HG03575 (cell line): ENCODE results near the gene MYO5A.

Source experiments
- ATAC-seq: cut with Tn5 transposase; IDR thresholded peaks from one replicate; pipeline ENCODE4 v1.9.1; 2021; ENCODE audit not compliant: unreplicated experiment, insufficient number of reproducible peaks, low FRiP score; ENCODE audit errors: extremely low read depth

MYO5A gene

GRCh38 chr15:52394118-52394517, 134.6 kb downstream of the MYO5A start:
- ATAC-seq = no peak

DNA sequence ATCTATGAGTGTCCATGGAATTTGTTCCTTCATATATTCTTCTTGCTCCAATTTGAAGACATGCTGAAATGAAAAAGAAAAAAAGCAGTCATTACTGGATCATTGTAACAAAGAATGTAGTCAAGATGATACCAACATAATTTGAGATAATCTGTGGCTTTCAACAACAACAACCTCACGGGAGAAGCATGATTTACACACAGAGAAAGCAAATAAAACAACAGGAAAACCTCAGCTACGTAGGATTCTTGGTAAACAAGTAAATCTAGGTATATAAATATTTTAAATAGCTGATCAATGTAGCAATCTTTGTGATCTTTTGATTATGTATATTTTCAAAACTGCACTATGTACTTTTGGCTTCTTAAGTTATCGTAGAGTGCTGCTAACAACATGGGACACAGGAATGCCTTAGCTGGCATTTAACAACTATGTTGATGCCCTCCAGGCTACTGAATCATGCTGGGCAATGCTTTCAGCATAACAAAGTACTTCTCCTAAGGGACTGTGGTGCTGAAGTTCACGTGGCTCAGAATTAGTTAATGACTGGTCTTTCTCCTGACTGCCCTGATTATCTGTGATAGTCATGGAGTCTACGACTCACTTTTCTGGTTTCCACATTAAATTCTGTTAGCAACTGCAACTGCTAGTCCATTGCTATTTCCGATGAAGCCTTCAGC, 136.5 kb downstream of the MYO5A start:
- ATAC-seq = no peak

GRCh38 chr15:52391069-52391468, 137.6 kb downstream of the MYO5A start:
- ATAC-seq = no peak

GRCh38 chr15:52385670-52386069, 143.0 kb downstream of the MYO5A start:
- no peak for ATAC-seq

GRCh38 chr15:52383100-52383588, 145.5 kb downstream of the MYO5A start:
- ATAC-seq = peak; percentile 26

GRCh38 chr15:52382647-52383046, 146.0 kb downstream of the MYO5A start:
- ATAC-seq = peak; percentile 2

DNA sequence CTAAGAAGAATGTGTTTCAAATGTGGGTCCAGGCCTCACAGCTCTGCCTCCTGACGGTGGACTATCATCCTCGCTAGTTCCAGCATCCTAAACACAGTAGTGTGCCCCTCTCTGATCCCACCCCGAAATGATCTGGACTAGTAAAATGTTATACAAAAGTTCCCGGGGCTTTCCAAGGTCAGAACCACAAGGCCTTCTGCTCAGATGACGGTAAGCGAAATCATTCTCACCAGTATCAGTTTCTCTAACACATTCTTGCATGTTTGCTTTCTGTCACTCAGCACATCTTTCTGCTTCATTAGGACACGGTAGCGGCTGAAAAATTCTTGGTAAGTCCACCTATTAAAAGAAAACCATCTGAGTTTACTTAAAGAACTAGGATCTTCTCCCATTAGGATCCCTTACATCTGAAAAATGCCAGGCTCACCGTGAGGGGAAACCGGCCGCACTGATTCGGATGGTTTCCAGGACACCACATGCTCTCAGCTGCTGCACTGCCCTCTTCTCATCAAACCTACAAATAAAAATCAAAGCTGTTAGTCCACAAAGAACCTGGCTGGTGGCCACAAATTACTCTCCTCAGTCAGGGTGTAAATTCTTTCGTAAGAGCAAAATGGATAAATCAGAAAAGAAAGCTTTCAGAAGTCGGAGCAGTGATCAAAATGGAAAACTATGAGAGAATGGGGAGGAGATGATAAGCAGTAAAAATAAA, 149.1 kb downstream of the MYO5A start:
- peak; percentile 52 for ATAC-seq

DNA sequence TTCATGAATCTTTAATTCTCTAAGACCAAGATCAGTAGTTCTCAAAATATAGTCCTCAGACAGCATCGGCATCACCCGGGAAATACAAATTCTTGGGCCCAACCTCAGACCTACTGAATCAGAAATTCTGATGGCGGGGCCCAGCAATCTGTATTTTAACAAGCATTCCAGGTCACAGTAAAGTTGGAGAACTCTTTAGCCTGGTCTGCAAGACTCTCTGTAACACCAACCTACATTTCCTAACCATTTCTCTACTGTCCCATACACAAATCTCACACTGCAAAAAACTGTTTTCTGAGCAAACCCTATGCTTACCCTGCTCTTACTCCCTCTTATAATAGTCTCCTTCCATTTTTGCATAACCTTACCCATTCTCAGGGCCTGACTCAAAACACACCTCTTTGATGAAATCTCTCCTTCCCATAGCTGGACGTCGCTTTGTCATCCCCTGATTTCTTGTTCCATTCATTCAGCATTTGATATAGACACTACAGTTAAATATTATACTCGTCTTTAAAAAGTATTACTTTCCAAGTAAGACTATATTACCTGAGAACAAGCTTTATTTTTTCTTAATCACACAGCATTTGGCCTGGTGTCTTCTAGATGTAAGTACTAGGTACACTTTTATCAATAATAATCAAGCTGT, 149.8 kb downstream of the MYO5A start:
- ATAC-seq = no peak

GRCh38 chr15:52370010-52370409, 158.7 kb downstream of the MYO5A start:
- ATAC-seq = peak; percentile 73

- ATAC-seq = no peak
Observed at GRCh38 chr15:52369455-52369854, 159.2 kb downstream of the MYO5A start.

DNA sequence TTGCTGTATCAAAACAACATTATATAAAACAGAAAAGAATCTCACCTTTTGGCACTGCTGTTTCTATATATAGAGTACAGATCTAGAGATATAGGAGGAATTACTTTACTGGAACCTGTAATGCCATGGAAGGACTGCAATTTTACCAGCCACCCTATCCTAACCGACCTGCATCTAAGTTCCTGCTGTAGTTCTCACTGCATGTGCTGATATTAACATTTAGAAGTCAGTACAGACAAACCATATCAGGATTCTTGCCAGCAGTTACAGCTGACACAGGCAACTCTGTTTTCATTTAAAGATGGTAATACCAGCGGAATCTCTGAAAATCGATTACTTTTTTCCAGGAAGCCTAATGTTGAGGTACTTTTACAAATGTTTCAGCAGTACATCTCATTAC, 159.7 kb downstream of the MYO5A start:
- ATAC-seq = no peak

- no peak for ATAC-seq
Observed at GRCh38 chr15:52368402-52368801, 160.3 kb downstream of the MYO5A start.

GRCh38 chr15:52362497-52362896, 166.2 kb downstream of the MYO5A start:
- ATAC-seq = no peak

DNA sequence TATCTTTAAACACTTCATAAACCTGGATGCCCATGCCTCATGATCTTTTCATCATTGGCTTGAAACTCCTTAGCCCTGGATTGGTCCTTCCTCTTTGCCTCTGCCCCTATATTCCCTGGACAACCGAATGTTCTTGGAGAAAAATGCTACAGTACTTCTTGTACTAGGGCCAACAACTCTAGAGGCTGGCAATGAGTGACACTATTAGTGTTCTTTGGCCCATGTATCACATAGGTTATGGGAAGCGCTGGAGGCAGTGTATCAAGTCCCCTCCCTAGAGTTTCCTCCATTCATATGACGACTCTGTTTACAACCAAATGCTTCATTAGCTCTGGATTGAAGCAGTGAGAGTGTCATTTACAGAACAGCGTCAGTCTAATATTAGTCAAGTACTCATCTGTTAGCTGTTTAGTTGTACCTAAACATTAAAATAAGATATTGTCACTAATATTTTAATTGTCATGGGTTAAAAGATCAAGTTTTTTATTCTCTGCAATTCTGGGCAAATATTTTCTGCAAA, 166.6 kb downstream of the MYO5A start:
- no peak for ATAC-seq

GRCh38 chr15:52361494-52361893, 167.2 kb downstream of the MYO5A start:
- ATAC-seq = no peak

GRCh38 chr15:52360229-52361203, 168.2 kb downstream of the MYO5A start:
- ATAC-seq = no peak

DNA sequence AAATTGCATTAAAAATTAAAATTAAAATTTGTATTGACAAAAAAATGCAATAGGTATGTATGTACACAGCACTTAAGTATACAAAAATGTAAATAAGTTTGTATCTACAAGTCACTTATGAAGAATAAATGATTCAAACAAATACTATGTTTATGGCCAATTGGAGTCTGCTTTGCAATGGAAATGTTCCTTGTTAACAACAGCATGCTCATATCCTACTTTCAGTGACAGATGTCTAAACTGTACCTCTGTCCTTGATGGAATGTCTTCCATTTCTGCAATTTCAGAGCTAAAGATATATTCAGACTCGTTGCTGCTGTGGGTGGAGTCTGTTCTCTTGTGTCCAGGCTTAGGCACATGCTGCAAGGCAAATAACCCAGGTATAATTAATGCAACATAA, 169.0 kb downstream of the MYO5A start:
- ATAC-seq = no peak

GRCh38 chr15:52357949-52358348, 170.7 kb downstream of the MYO5A start:
- no peak for ATAC-seq

DNA sequence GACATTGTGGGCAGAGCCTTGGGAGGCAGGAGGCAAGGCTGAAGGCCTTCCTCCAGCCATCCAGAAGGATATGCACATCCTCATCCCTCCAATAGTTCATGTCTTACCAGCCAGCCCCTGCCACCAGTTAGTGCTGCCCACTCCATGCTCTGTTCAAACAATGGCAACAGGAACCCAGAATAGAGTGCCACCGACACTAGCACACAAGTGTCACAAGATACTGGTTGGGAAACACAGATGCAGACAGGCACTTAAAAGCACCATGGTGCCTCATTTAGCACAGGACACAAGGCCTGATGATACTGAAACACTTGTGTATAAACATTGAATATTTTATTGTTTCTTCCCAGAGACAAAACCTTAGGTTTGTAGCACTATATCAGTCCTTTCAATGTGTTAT, 176.6 kb downstream of the MYO5A start:
- no peak for ATAC-seq
